Epithelial cell of umbilical artery (primary cell): Measurements from ENCODE around the gene PNMA8A. TPM values are rescaled to one million over a fixed set of nuclear protein-coding genes. Genes with fewer than 3 reads are reported as not detected.

ENCODE experiments used
- total RNA-seq: library from RNA; depleted of rRNA; stranded (reverse); fragments of >200 nt; gene quantifications from 2 replicates; pipeline ENCODE4 v1.2.3, GENCODE V29; 2014

The PNMA8A gene
- total RNA-seq: 2.3 and 7.1 TPM in 2 replicates

DNA sequence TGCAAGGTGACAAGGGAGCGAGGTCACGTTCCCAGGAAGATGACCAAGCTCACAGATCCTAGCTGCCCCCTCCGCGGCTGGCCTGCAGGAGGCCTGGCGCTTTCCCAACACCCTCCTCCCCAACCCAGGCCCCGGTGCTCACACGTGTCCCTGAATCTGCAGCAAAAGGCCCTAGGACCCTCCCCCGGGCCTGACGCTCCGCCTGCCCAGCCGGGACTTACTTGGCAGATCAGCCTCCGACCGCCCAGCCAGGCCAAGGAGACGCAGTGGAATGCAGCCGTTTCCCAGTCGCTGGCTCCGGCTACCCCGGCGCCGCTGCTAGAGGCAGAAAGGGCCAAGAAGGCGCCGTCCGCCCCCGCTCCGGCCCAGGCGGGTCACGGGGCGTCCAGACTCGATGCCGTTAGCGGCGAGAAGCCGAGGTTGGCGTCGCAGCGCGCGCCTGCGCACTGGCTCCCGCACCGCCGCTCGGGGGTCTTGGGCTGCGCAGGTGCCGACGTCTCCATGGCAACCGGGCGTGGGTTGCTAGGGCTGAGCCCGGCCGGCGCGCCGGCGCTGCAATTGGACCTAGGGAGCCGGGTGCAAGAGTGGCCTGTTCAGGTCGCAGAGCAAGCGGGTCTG lies at the start of gene PNMA8A:
Gene PNMA8A (minus strand): TSS at position 448 of the 618 bp plus-strand sequence. CDS start 528 bp downstream, outside the sequence.

DNA sequence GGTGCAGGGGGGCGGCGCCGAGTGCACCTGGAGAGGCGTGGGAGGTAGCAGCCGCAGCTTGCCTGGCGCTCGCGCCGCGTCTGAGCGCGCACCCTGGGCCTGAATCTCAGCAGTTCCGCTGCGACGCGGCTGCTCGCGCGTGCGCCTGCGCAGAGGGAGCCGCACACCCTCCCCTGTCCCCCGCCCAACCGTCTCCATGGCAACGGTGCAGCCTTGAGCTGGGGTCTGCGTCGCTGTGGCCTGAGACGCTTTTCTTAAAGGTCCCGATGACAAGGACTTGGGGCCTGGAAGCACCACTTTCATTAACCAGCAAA lies 24.4 kb upstream of the PNMA8A start, which contains the start of gene PNMA8B:
Gene PNMA8B (minus strand): TSS at position 82 of the 314 bp plus-strand sequence. CDS start 402 bp downstream, outside the sequence.

DNA sequence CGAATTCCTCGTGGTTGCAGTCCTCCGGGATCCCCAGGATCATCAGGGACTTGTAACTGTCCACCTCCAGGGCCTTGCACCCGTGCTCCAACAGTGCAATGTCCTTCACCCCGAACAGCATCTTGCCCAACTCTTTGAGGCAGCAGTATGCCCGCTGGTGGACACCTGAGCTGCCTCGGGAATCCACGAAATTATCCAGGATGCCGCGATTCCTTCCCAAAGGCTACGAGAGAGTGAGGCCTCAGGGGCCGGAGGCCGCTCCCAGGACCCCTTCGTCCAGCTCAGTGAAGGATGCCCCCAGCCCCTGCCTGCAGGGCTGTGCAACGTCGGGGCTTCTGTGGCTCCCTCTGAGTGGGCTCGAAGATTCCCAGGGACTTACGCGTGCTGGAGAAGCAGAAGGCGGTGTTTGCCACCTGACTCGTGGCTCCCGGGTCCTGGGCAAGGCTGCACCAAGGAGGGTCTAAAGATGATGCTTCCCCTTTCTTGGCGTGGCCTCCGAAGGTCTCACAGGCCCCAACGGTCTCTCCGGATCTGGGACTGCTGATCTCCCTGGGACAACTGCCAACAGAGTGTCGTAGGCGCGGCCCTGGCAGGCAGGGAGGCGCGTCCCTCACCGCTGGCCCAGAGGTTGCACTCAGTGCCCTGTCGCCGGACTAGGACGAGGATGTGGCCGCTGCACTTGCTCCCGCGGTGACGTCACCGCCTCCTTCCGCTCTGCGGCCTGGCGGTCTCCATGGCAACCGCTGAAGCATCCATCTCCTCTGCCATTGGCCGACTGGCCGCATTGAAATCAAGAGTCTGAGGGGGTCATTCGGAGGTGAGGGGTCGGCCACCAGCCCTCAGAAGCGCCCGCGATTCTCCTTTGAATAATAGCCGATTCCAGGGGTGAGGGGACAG lies 42.9 kb downstream of the PNMA8A start, which contains the start of gene PNMA8C:
Gene PNMA8C (minus strand): TSS at position 698 of the 897 bp plus-strand sequence. CDS start 577 bp downstream, at position 121.

Other genes with a start within 250 kb of the PNMA8A start
- gene IGFL1, start 241.8 kb downstream of the PNMA8A start, total RNA-seq: not detected in 2 replicates
- 0.97 and 7.0 TPM in 2 replicates for gene HIF3A, start 174.5 kb downstream of the PNMA8A start, total RNA-seq
- gene PPP5C, start 124.5 kb downstream of the PNMA8A start, total RNA-seq: 65.3 and 81.8 TPM in 2 replicates
- gene CCDC8, start 58.0 kb downstream of the PNMA8A start, total RNA-seq: 2.9 and 6.2 TPM in 2 replicates
- gene PNMA8C, start 42.6 kb downstream of the PNMA8A start, total RNA-seq: under 0.01 and 0.30 TPM in 2 replicates
- under 0.01 TPM in 2 replicates for gene PNMA8B, start 24.3 kb upstream of the PNMA8A start, total RNA-seq
- 167 and 263 TPM in 2 replicates for gene CALM3, start 129.8 kb upstream of the PNMA8A start, total RNA-seq
- 0.32 and 1.4 TPM in 2 replicates for gene PTGIR, start 153.5 kb upstream of the PNMA8A start, total RNA-seq
- gene GNG8, start 164.6 kb upstream of the PNMA8A start, total RNA-seq: not detected in 2 replicates
- gene DACT3, start 189.6 kb upstream of the PNMA8A start, total RNA-seq: 0.15 TPM in 1 of 2 replicates, not detected in the other
- 28.9 and 37.7 TPM in 2 replicates for gene PRKD2, start 245.6 kb upstream of the PNMA8A start, total RNA-seq